ENCODE data around the gene ZNF836.

GRCh38 chr19:52138983-52139251, 32.5 kb downstream of the ZNF836 start:
- TF ChIP-seq, protein P1, sequence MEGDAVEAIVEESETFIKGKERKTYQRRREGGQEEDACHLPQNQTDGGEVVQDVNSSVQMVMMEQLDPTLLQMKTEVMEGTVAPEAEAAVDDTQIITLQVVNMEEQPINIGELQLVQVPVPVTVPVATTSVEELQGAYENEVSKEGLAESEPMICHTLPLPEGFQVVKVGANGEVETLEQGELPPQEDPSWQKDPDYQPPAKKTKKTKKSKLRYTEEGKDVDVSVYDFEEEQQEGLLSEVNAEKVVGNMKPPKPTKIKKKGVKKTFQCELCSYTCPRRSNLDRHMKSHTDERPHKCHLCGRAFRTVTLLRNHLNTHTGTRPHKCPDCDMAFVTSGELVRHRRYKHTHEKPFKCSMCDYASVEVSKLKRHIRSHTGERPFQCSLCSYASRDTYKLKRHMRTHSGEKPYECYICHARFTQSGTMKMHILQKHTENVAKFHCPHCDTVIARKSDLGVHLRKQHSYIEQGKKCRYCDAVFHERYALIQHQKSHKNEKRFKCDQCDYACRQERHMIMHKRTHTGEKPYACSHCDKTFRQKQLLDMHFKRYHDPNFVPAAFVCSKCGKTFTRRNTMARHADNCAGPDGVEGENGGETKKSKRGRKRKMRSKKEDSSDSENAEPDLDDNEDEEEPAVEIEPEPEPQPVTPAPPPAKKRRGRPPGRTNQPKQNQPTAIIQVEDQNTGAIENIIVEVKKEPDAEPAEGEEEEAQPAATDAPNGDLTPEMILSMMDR (IDR thresholded peaks at IDR 0.05) = no peak
- no peak for TF ChIP-seq POLR2A (IDR thresholded peaks at IDR 0.05)
